Measurements from ENCODE around the gene CMTM3. TPM values are rescaled to one million over a fixed set of nuclear protein-coding genes. Genes with fewer than 3 reads are reported as not detected.
"Not testable (repeated sequence)": the region's sequence is repeated elsewhere in the genome, so short reads cannot be mapped to it uniquely, and the experiment has no call there.

Gene CMTM3
- total RNA-seq, 5 donors from 2014 or later (not counting 1 experiment from before 2014, with no cell fraction given) = 63.5 to 84.8 (median 75.4) TPM

GRCh38 chr16:66660422-66661209 is 56.1 kb downstream of the CMTM3 start:
- H3K27me3 Mint-ChIP-seq = peaks cover 4 to 6% of the 10 kb centered on the region in 2 donors
- WGBS (ENCODE audit: insufficient coverage) = 57% methylated on average over 7 of the region's 9 CpGs
- peaks cover 0 to 14% of the 10 kb centered on the region in 2 experiments for H3K27me3 ChIP-seq (replicated peaks in 1 of 2; ENCODE audit: control insufficient read depth in 2 of 2, extremely low read depth in 1 of 2, insufficient read depth in 2 of 2, low read length in 1 of 2)
- H3K4me3 Mint-ChIP-seq = no peak overlapping the region
- H3K27ac Mint-ChIP-seq = peak overlapping the region in 1 of 2 donors; percentile 3
- H3K4me1 ChIP-seq (ENCODE audit: control insufficient read depth in 1 of 2, extremely low read depth in 1 of 2, insufficient read depth in 2 of 2, low read length in 2 of 2) = no peaks in the 10 kb centered on the region
- ATAC-seq (replicated peaks in 1 of 4) (no peak), DNase-seq (no peak)
- POLR2A ChIA-PET = no interaction called here
- CTCF ChIA-PET = interaction anchor here in 1 of 2 donors (0.7 to 2.1 kb wide), 3 partner anchors 8 to 245 kb away, joined by 3 to 12 read pairs (median 3); no protein-coding TSS in a partner anchor
- H3K9me3 Mint-ChIP-seq = no peaks in the 10 kb centered on the region
- peaks cover 0 to 2% (median 0%) of the 10 kb centered on the region in 3 donors for H3K4me1 Mint-ChIP-seq
- H3K9me3 ChIP-seq = no peaks in the 10 kb centered on the region
- no peaks in the 10 kb centered on the region for H3K36me3 ChIP-seq (ENCODE audit: control insufficient read depth in 2 of 2, extremely low read depth in 1 of 2, insufficient read depth in 1 of 2, low read length in 1 of 2)
- no peak overlapping the region for H3K27ac ChIP-seq (ENCODE audit: low read length)
- H3K4me3 ChIP-seq (ENCODE audit: control insufficient read depth in 1 of 2, extremely low read depth in 1 of 2, low read length in 1 of 2) = no peak overlapping the region
- no peaks in the 10 kb centered on the region for H3K36me3 Mint-ChIP-seq

- no peaks in the 10 kb centered on the region for H3K36me3 ChIP-seq (ENCODE audit: control insufficient read depth in 2 of 2, extremely low read depth in 1 of 2, insufficient read depth in 1 of 2, low read length in 1 of 2)
- H3K4me1 ChIP-seq (ENCODE audit: control insufficient read depth in 1 of 2, extremely low read depth in 1 of 2, insufficient read depth in 2 of 2, low read length in 2 of 2) = no peaks in the 10 kb centered on the region
- H3K9me3 ChIP-seq = no peaks in the 10 kb centered on the region
- H3K27me3 Mint-ChIP-seq = peaks cover 4 to 6% of the 10 kb centered on the region in 2 donors
- WGBS (ENCODE audit: insufficient coverage) = no CpG with 5 or more reads among the region's 4 CpGs
- peaks cover 0 to 13% of the 10 kb centered on the region in 2 experiments for H3K27me3 ChIP-seq (replicated peaks in 1 of 2; ENCODE audit: control insufficient read depth in 2 of 2, extremely low read depth in 1 of 2, insufficient read depth in 2 of 2, low read length in 1 of 2)
- no peak for ATAC-seq (replicated peaks in 1 of 4)
- H3K27ac Mint-ChIP-seq = no peak overlapping the region
- no peaks in the 10 kb centered on the region for H3K9me3 Mint-ChIP-seq
- ChIA-PET POLR2A (no interaction called here), CTCF (interaction anchor here in 1 of 2 donors (2.1 kb wide), 1 partner anchor 10 kb away, joined by 12 read pairs; no protein-coding TSS in a partner anchor)
- no peak for DNase-seq
- no peak overlapping the region for H3K4me3 Mint-ChIP-seq
- no peak overlapping the region for H3K27ac ChIP-seq (ENCODE audit: low read length)
- no peak overlapping the region for H3K4me3 ChIP-seq (ENCODE audit: control insufficient read depth in 1 of 2, extremely low read depth in 1 of 2, low read length in 1 of 2)
- H3K4me1 Mint-ChIP-seq = peaks cover 0 to 2% (median 0%) of the 10 kb centered on the region in 3 donors
- no peaks in the 10 kb centered on the region for H3K36me3 Mint-ChIP-seq
These were observed 56.7 kb downstream of the CMTM3 start for GRCh38 chr16:66661210-66661560.

- H3K4me3 ChIP-seq (ENCODE audit: control insufficient read depth in 1 of 2, extremely low read depth in 1 of 2, low read length in 1 of 2); H3K4me1 Mint-ChIP-seq; DNase-seq; H3K4me3 Mint-ChIP-seq; H3K9me3 Mint-ChIP-seq; H3K27ac Mint-ChIP-seq; POLR2A ChIA-PET; H3K36me3 Mint-ChIP-seq; H3K27ac ChIP-seq (ENCODE audit: low read length); H3K9me3 ChIP-seq; H3K36me3 ChIP-seq (ENCODE audit: control insufficient read depth in 2 of 2, extremely low read depth in 1 of 2, insufficient read depth in 1 of 2, low read length in 1 of 2); ATAC-seq (replicated peaks in 1 of 4); H3K4me1 ChIP-seq (ENCODE audit: control insufficient read depth in 1 of 2, extremely low read depth in 1 of 2, insufficient read depth in 2 of 2, low read length in 2 of 2); H3K27me3 Mint-ChIP-seq: not testable (repeated sequence)
- peaks cover 0 to 11% of the 10 kb centered on the region in 2 experiments for H3K27me3 ChIP-seq (replicated peaks in 1 of 2; ENCODE audit: control insufficient read depth in 2 of 2, extremely low read depth in 1 of 2, insufficient read depth in 2 of 2, low read length in 1 of 2)
- CTCF ChIA-PET = interaction anchor here (0.7 to 2.1 kb wide), 2 partner anchors 11 to 38 kb away, joined by 3 to 12 read pairs; no protein-coding TSS in a partner anchor
- WGBS (ENCODE audit: insufficient coverage) = 85% methylated on average over 4 of the region's 6 CpGs
These were observed 57.3 kb downstream of the CMTM3 start for GRCh38 chr16:66661671-66662346.

- DNase-seq = no peak
- WGBS (ENCODE audit: insufficient coverage) = 65% methylated on average over 2 of the region's 7 CpGs
- peaks cover 0 to 8% of the 10 kb centered on the region in 2 experiments for H3K27me3 ChIP-seq (replicated peaks in 1 of 2; ENCODE audit: control insufficient read depth in 2 of 2, extremely low read depth in 1 of 2, insufficient read depth in 2 of 2, low read length in 1 of 2)
- no peaks in the 10 kb centered on the region for H3K9me3 Mint-ChIP-seq
- no peaks in the 10 kb centered on the region for H3K36me3 Mint-ChIP-seq
- H3K4me3 Mint-ChIP-seq = no peak overlapping the region
- no peak overlapping the region for H3K27ac Mint-ChIP-seq
- peaks cover 0 to 2% of the 10 kb centered on the region in 2 donors for H3K27me3 Mint-ChIP-seq
- ATAC-seq (replicated peaks in 1 of 4) = no peak
- H3K4me3 ChIP-seq (ENCODE audit: control insufficient read depth in 1 of 2, extremely low read depth in 1 of 2, low read length in 1 of 2) = no peak overlapping the region
- peaks cover 0 to 2% (median 0%) of the 10 kb centered on the region in 3 donors for H3K4me1 Mint-ChIP-seq
- no peak overlapping the region for H3K27ac ChIP-seq (ENCODE audit: low read length)
- H3K9me3 ChIP-seq = no peaks in the 10 kb centered on the region
- H3K4me1 ChIP-seq (ENCODE audit: control insufficient read depth in 1 of 2, extremely low read depth in 1 of 2, insufficient read depth in 2 of 2, low read length in 2 of 2) = no peaks in the 10 kb centered on the region
- no peaks in the 10 kb centered on the region for H3K36me3 ChIP-seq (ENCODE audit: control insufficient read depth in 2 of 2, extremely low read depth in 1 of 2, insufficient read depth in 1 of 2, low read length in 1 of 2)
- POLR2A ChIA-PET = no interaction called here
- CTCF ChIA-PET = interaction anchor here (0.7 to 1.5 kb wide), 3 partner anchors 12 to 98 kb away, joined by 3 to 13 read pairs (median 3); no protein-coding TSS in a partner anchor
These were observed 58.1 kb downstream of the CMTM3 start for GRCh38 chr16:66662445-66663194.

Other genes starting within 250 kb of the CMTM3 start
- under 1 TPM in 2 of 5 donors, not detected in 3; 0.10 to 0.20 TPM for gene CDH5, start 238.0 kb upstream of the CMTM3 start, total RNA-seq
- not detected for gene BEAN1, start 177.4 kb upstream of the CMTM3 start, total RNA-seq
- gene TK2, start 54.6 kb upstream of the CMTM3 start, total RNA-seq = 10 to 100 TPM in 2 of 5 donors, 1 to 10 TPM in 3; 4.6 to 10.8 (median 8.4) TPM
- gene CKLF, start 52.1 kb upstream of the CMTM3 start, total RNA-seq = 10 to 100 TPM; 25.3 to 67.8 (median 58.3) TPM
- 10 to 100 TPM in 3 of 5 donors, 1 to 10 TPM in 1, under 1 TPM in 1; 0.95 to 12.9 (median 10.3) TPM for gene CMTM1, start 38.3 kb upstream of the CMTM3 start, total RNA-seq
- under 1 TPM in 2 of 5 donors, not detected in 3; 0.26 to 0.62 TPM for gene CMTM2, start 25.2 kb upstream of the CMTM3 start, total RNA-seq
- 1 to 10 TPM; 1.1 to 2.3 (median 1.8) TPM for gene CMTM4, start 92.0 kb downstream of the CMTM3 start, total RNA-seq
- 10 to 100 TPM; 69.9 to 92.1 (median 81.3) TPM for gene DYNC1LI2, start 146.9 kb downstream of the CMTM3 start, total RNA-seq
- gene TERB1, start 196.9 kb downstream of the CMTM3 start, total RNA-seq = under 1 TPM in 2 of 5 donors, not detected in 3; 0.10 to 0.12 TPM
- 10 to 100 TPM; 67.8 to 93.2 (median 75.0) TPM for gene NAE1, start 226.3 kb downstream of the CMTM3 start, total RNA-seq
- gene CA7, start 239.7 kb downstream of the CMTM3 start, total RNA-seq = not detected